Measurements from ENCODE around the gene RPS19.

- TF ChIP-seq POLR2A (IDR thresholded peaks at IDR 0.05) (no peak), CTCF (IDR thresholded peaks at IDR 0.05) (no peak), POLR2AphosphoS5 (IDR thresholded peaks at IDR 0.05) (no peak), EP300 (IDR thresholded peaks at IDR 0.05) (no peak)
Observed at GRCh38 chr19:41909706-41910105, 49.7 kb downstream of the RPS19 start.

Data from upper lobe of left lung (tissue), 4 donors.